HG02678 (cell line): Measurements from ENCODE around the gene CCL2.
A peak's percentile ranks its signal among the peaks of the same experiment; 100 is the strongest.

Experiments
- ATAC-seq: cut with Tn5 transposase; IDR thresholded peaks from one replicate; pipeline ENCODE4 v1.9.1; 2021; ENCODE audit warnings: mild to moderate bottlenecking, moderate library complexity; ENCODE audit not compliant: unreplicated experiment

The CCL2 gene

GRCh38 chr17:34237458-34237857 lies 17.6 kb upstream of the CCL2 start:
- no peak for ATAC-seq

GRCh38 chr17:34241062-34241461 lies 14.0 kb upstream of the CCL2 start:
- no peak for ATAC-seq

- ATAC-seq: no peak
These were observed 12.3 kb upstream of the CCL2 start for GRCh38 chr17:34242587-34243363.

- ATAC-seq: no peak
These were observed 11.4 kb upstream of the CCL2 start for GRCh38 chr17:34243364-34244320.

- ATAC-seq: no peak
These were observed 9.7 kb upstream of the CCL2 start for GRCh38 chr17:34245351-34245905.

GRCh38 chr17:34246446-34246845 lies 8.6 kb upstream of the CCL2 start:
- ATAC-seq: no peak

GRCh38 chr17:34246881-34247280 lies 8.2 kb upstream of the CCL2 start:
- no peak for ATAC-seq

- ATAC-seq: no peak
These were observed 6.5 kb upstream of the CCL2 start for GRCh38 chr17:34248511-34249024.

- ATAC-seq: no peak
These were observed 6.0 kb upstream of the CCL2 start for GRCh38 chr17:34249061-34249460.

GRCh38 chr17:34249478-34249877 lies 5.6 kb upstream of the CCL2 start:
- ATAC-seq: no peak

- no peak for ATAC-seq
These were observed 3.9 kb upstream of the CCL2 start for GRCh38 chr17:34251186-34251585.

GRCh38 chr17:34252095-34252443 lies 3.0 kb upstream of the CCL2 start:
- peak; percentile 51 for ATAC-seq

- no peak for ATAC-seq
These were observed 2.5 kb upstream of the CCL2 start for GRCh38 chr17:34252444-34253138.

- ATAC-seq: no peak
These were observed 2.0 kb upstream of the CCL2 start for GRCh38 chr17:34253139-34253525.

- ATAC-seq: no peak
These were observed 939 bp upstream of the CCL2 start for GRCh38 chr17:34254146-34254545.

GRCh38 chr17:34255381-34255732 lies 272 bp downstream of the CCL2 start:
- no peak for ATAC-seq

GRCh38 chr17:34255841-34256240 lies 756 bp downstream of the CCL2 start:
- ATAC-seq: no peak

GRCh38 chr17:34257299-34257985 lies 2.4 kb downstream of the CCL2 start:
- no peak for ATAC-seq

GRCh38 chr17:34257986-34258326 lies 2.9 kb downstream of the CCL2 start:
- ATAC-seq: no peak

- no peak for ATAC-seq
These were observed 4.1 kb downstream of the CCL2 start for GRCh38 chr17:34259146-34259545.

GRCh38 chr17:34260861-34261260 lies 5.8 kb downstream of the CCL2 start:
- no peak for ATAC-seq
